ENCODE data around the gene ANK2.

The ANK2 gene

GRCh38 chr4:113012786-113013185, 36.7 kb upstream of the ANK2 start:
- Histone ChIP-seq H3K9me2 (replicated peaks; ENCODE audit: insufficient read depth, low read length) (no peaks in the 10 kb centered on the region), H2AFZ (ENCODE audit: low read depth, low read length, severe bottlenecking) (no peak overlapping the region), H3K4me2 (ENCODE audit: low read depth, low read length, poor library complexity, severe bottlenecking) (no peak overlapping the region), H3K27me3 (ENCODE audit: low read length) (no peaks in the 10 kb centered on the region), H3K9me3 (ENCODE audit: insufficient read depth, low read length) (no peaks in the 10 kb centered on the region), H4K20me1 (ENCODE audit: low read depth, low read length) (no peaks in the 10 kb centered on the region), H3F3A (ENCODE audit: insufficient read depth) (no peaks in the 10 kb centered on the region), H3K27ac (ENCODE audit: low read depth, low read length) (no peak overlapping the region), H3K36me3 (ENCODE audit: low read length) (no peaks in the 10 kb centered on the region), H3K9ac (ENCODE audit: low read length) (no peak overlapping the region), H3K4me3 (ENCODE audit: insufficient read depth, low read length, poor library complexity, severe bottlenecking) (no peak overlapping the region), H3K79me2 (ENCODE audit: insufficient read depth, low read length) (no peaks in the 10 kb centered on the region)
- TF ChIP-seq CTCF (IDR thresholded peaks at IDR 0.05; ENCODE audit: insufficient read depth, low read length, poor library complexity, severe bottlenecking) (no peak), EZH2phosphoT487 (conservative IDR thresholded peaks at IDR 0.05; ENCODE audit: low read length) (no peak)

DNA sequence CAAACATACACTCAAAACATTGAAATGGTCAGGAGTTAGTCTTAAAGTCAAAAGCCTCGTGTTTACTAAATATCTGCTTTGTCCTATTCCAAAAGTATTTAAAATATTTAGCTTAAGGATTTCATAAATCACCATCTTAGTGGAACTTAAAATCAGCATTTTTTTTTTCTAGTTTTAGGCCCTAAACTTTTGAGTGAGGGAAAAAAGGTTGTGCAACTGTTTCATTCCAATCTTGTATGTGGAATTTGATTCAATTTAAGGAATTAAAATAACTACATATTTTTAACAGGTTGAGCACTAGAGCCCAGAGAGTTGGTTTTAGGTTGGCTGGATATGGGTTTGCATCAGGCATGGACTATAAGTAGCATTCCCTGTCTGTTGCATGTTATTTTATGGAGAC, 35.7 kb upstream of the ANK2 start:
- Histone ChIP-seq H3F3A (ENCODE audit: insufficient read depth) (no peaks in the 10 kb centered on the region), H3K4me3 (ENCODE audit: insufficient read depth, low read length, poor library complexity, severe bottlenecking) (no peak overlapping the region), H3K79me2 (ENCODE audit: insufficient read depth, low read length) (no peaks in the 10 kb centered on the region), H3K9ac (ENCODE audit: low read length) (no peak overlapping the region), H3K27ac (ENCODE audit: low read depth, low read length) (no peak overlapping the region), H3K4me2 (ENCODE audit: low read depth, low read length, poor library complexity, severe bottlenecking) (no peak overlapping the region), H4K20me1 (ENCODE audit: low read depth, low read length) (no peaks in the 10 kb centered on the region), H2AFZ (ENCODE audit: low read depth, low read length, severe bottlenecking) (no peak overlapping the region), H3K27me3 (ENCODE audit: low read length) (no peaks in the 10 kb centered on the region), H3K9me2 (replicated peaks; ENCODE audit: insufficient read depth, low read length) (no peaks in the 10 kb centered on the region), H3K36me3 (ENCODE audit: low read length) (no peaks in the 10 kb centered on the region), H3K9me3 (ENCODE audit: insufficient read depth, low read length) (no peaks in the 10 kb centered on the region)
- no peak for TF ChIP-seq EZH2phosphoT487 (conservative IDR thresholded peaks at IDR 0.05; ENCODE audit: low read length)

DNA sequence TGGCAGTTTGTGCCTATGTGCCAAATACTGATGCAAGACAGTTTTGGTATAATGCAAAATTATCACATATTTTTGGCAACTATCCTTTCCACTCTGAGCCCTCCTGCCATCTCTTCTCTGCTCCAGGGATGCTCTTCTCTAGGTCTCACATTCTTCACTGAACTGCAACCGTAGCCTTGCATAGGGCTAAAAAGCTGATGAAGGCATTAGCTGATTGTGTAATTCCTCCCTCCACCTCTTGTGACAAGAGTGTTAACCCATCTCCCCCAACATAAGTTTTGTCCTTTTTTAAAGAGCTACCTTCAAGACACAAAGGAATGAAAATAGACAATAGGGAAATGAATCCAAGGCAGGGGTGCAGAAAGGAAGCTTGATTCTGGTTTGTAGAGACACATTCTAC, 33.1 kb upstream of the ANK2 start:
- no peaks in the 10 kb centered on the region for H4K20me1 ChIP-seq (ENCODE audit: low read depth, low read length)
- no peaks in the 10 kb centered on the region for H3K36me3 ChIP-seq (ENCODE audit: low read length)
- TF ChIP-seq EZH2phosphoT487 (conservative IDR thresholded peaks at IDR 0.05; ENCODE audit: low read length): no peak
- TF ChIP-seq CTCF (IDR thresholded peaks at IDR 0.05; ENCODE audit: insufficient read depth, low read length, poor library complexity, severe bottlenecking): no peak

GRCh38 chr4:113020966-113021365, 28.5 kb upstream of the ANK2 start:
- Histone ChIP-seq H4K20me1 (ENCODE audit: low read depth, low read length) (no peaks in the 10 kb centered on the region), H3K9ac (ENCODE audit: low read length) (no peak overlapping the region), H2AFZ (ENCODE audit: low read depth, low read length, severe bottlenecking) (no peak overlapping the region), H3F3A (ENCODE audit: insufficient read depth) (no peaks in the 10 kb centered on the region), H3K36me3 (ENCODE audit: low read length) (no peaks in the 10 kb centered on the region), H3K4me3 (ENCODE audit: insufficient read depth, low read length, poor library complexity, severe bottlenecking) (no peak overlapping the region), H3K9me2 (replicated peaks; ENCODE audit: insufficient read depth, low read length) (no peaks in the 10 kb centered on the region), H3K9me3 (ENCODE audit: insufficient read depth, low read length) (no peaks in the 10 kb centered on the region), H3K27me3 (ENCODE audit: low read length) (no peaks in the 10 kb centered on the region), H3K27ac (ENCODE audit: low read depth, low read length) (no peak overlapping the region), H3K4me2 (ENCODE audit: low read depth, low read length, poor library complexity, severe bottlenecking) (no peak overlapping the region), H3K79me2 (ENCODE audit: insufficient read depth, low read length) (no peaks in the 10 kb centered on the region)
- TF ChIP-seq CTCF (IDR thresholded peaks at IDR 0.05; ENCODE audit: insufficient read depth, low read length, poor library complexity, severe bottlenecking) (no peak), EZH2phosphoT487 (conservative IDR thresholded peaks at IDR 0.05; ENCODE audit: low read length) (no peak)

More for the DNA sequence above, 33.1 kb upstream of the ANK2 start:
- H3K9ac ChIP-seq (ENCODE audit: low read length): no peak overlapping the region
- no peaks in the 10 kb centered on the region for H3K27me3 ChIP-seq (ENCODE audit: low read length)
- no peaks in the 10 kb centered on the region for H3F3A ChIP-seq (ENCODE audit: insufficient read depth)
- no peaks in the 10 kb centered on the region for H3K79me2 ChIP-seq (ENCODE audit: insufficient read depth, low read length)
- H3K27ac ChIP-seq (ENCODE audit: low read depth, low read length): no peak overlapping the region
- no peak overlapping the region for H3K4me2 ChIP-seq (ENCODE audit: low read depth, low read length, poor library complexity, severe bottlenecking)
- no peaks in the 10 kb centered on the region for H3K9me3 ChIP-seq (ENCODE audit: insufficient read depth, low read length)
- H2AFZ ChIP-seq (ENCODE audit: low read depth, low read length, severe bottlenecking): no peak overlapping the region
- H3K4me3 ChIP-seq (ENCODE audit: insufficient read depth, low read length, poor library complexity, severe bottlenecking): no peak overlapping the region
- H3K9me2 ChIP-seq (replicated peaks; ENCODE audit: insufficient read depth, low read length): no peaks in the 10 kb centered on the region

Measured in SU-DHL-6 (cell line).